ENCODE data around the gene BMPR1A. TPM values are rescaled to one million over a fixed set of nuclear protein-coding genes. Genes with fewer than 3 reads are reported as not detected.

Gene BMPR1A
- total and polyA plus RNA-seq, 2 experiments from 2014 or later: 14.2 to 82.5 TPM

DNA sequence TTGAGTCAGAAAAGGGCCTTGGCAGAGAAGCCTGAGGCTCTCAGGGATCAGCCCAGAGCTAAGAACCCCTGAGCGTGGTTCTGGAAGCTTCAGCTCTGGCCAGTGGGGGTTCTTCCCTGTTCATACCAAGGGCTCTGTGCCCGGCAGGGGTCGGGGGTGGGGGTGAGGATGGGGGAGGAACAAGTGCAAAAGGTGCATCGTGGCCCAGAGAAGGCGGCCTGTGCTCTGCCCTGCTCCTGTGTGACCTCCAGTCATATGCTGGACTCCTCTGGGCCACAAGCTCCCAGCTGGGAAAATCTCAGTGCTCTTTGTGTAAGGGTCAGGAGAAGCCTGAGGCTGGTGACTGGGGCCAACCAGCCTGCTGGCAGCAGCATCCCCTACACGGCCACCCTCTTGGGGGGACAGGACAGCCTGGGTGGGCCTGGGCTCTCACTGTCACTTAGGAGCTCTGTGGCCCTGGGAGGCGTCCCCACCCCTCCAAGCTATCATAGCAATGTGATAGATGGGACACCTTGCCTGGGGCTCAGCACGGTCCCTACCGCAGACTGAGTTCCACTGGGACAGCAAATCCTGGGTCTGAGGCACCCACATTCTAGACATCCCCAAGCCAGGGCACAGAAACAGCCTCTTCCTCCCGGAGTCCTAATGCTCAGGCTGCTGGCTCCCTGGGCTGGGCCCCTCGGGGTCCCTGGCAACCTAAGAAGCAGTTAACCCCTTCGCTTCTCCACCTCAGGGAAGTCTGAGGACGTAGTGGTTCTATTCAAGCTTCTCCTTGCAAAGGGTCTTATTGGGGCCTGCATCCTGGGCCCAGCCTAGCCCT, 198.5 kb downstream of the BMPR1A start:
- H3K4me1 Mint-ChIP-seq: peaks cover 59% of the 10 kb centered on the region

More for the DNA sequence above, 198.5 kb downstream of the BMPR1A start:
- Histone ChIP-seq H3K4me3 (peak overlapping the region; percentile 42), H3K4me2 (peak overlapping the region; percentile 78), H3K36me3 (ENCODE audit: insufficient read depth) (peaks cover 14% of the 10 kb centered on the region; the same call in 1 of the 2 replicates), H2AFZ (peak overlapping the region; percentile 28; the same call in 1 of the 2 replicates), H3K79me2 (replicated peaks; ENCODE audit: insufficient read depth) (no peaks in the 10 kb centered on the region), H3K27me3 (ENCODE audit: insufficient read depth) (no peaks in the 10 kb centered on the region), H3F3A (replicated peaks; ENCODE audit: low read depth) (peaks cover 15% of the 10 kb centered on the region), H3K4me1 (ENCODE audit: insufficient read depth) (peaks cover 66% of the 10 kb centered on the region), H4K20me1 (replicated peaks; ENCODE audit: insufficient read depth) (no peaks in the 10 kb centered on the region), H3K9me2 (ENCODE audit: insufficient read depth) (no peaks in the 10 kb centered on the region), H3K27ac (ENCODE audit: low read depth) (peak overlapping the region; percentile 96)
- ATAC-seq (peak; percentile 8), DNase-seq (ENCODE audit: low spot score) (no peak)
- peaks cover 38% of the 10 kb centered on the region for H3K9me3 Mint-ChIP-seq
- TF ChIP-seq JUNB (IDR thresholded peaks at IDR 0.05; ENCODE audit: unreplicated experiment) (no peak), EZH2phosphoT487 (IDR thresholded peaks at IDR 0.05; ENCODE audit: unreplicated experiment) (no peak), STAT1 (IDR thresholded peaks at IDR 0.05; ENCODE audit: unreplicated experiment) (no peak), ZNF331 (CRISPR knock-in tag; IDR thresholded peaks at IDR 0.05; ENCODE audit: low read depth) (no peak), NANOG (IDR thresholded peaks at IDR 0.05; ENCODE audit: borderline replicate concordance) (no peak), ZNF114 (CRISPR knock-in tag; IDR thresholded peaks at IDR 0.05) (no peak), POLR2AphosphoS5 (IDR thresholded peaks at IDR 0.05; ENCODE audit: low read depth) (no peak), CTCF (conservative IDR thresholded peaks at IDR 0.05; ENCODE audit: low read depth in 2 of 2) (no peak), EZH2 (IDR thresholded peaks at IDR 0.05; ENCODE audit: low read depth, unreplicated experiment) (no peak), CREB1 (CRISPR knock-in tag; IDR thresholded peaks at IDR 0.05; ENCODE audit: low read depth) (no peak)
- TF ChIP-seq, protein P1, sequence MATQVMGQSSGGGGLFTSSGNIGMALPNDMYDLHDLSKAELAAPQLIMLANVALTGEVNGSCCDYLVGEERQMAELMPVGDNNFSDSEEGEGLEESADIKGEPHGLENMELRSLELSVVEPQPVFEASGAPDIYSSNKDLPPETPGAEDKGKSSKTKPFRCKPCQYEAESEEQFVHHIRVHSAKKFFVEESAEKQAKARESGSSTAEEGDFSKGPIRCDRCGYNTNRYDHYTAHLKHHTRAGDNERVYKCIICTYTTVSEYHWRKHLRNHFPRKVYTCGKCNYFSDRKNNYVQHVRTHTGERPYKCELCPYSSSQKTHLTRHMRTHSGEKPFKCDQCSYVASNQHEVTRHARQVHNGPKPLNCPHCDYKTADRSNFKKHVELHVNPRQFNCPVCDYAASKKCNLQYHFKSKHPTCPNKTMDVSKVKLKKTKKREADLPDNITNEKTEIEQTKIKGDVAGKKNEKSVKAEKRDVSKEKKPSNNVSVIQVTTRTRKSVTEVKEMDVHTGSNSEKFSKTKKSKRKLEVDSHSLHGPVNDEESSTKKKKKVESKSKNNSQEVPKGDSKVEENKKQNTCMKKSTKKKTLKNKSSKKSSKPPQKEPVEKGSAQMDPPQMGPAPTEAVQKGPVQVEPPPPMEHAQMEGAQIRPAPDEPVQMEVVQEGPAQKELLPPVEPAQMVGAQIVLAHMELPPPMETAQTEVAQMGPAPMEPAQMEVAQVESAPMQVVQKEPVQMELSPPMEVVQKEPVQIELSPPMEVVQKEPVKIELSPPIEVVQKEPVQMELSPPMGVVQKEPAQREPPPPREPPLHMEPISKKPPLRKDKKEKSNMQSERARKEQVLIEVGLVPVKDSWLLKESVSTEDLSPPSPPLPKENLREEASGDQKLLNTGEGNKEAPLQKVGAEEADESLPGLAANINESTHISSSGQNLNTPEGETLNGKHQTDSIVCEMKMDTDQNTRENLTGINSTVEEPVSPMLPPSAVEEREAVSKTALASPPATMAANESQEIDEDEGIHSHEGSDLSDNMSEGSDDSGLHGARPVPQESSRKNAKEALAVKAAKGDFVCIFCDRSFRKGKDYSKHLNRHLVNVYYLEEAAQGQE (IDR thresholded peaks at IDR 0.05; ENCODE audit: unreplicated experiment): no peak
- TF ChIP-seq, protein P2, sequence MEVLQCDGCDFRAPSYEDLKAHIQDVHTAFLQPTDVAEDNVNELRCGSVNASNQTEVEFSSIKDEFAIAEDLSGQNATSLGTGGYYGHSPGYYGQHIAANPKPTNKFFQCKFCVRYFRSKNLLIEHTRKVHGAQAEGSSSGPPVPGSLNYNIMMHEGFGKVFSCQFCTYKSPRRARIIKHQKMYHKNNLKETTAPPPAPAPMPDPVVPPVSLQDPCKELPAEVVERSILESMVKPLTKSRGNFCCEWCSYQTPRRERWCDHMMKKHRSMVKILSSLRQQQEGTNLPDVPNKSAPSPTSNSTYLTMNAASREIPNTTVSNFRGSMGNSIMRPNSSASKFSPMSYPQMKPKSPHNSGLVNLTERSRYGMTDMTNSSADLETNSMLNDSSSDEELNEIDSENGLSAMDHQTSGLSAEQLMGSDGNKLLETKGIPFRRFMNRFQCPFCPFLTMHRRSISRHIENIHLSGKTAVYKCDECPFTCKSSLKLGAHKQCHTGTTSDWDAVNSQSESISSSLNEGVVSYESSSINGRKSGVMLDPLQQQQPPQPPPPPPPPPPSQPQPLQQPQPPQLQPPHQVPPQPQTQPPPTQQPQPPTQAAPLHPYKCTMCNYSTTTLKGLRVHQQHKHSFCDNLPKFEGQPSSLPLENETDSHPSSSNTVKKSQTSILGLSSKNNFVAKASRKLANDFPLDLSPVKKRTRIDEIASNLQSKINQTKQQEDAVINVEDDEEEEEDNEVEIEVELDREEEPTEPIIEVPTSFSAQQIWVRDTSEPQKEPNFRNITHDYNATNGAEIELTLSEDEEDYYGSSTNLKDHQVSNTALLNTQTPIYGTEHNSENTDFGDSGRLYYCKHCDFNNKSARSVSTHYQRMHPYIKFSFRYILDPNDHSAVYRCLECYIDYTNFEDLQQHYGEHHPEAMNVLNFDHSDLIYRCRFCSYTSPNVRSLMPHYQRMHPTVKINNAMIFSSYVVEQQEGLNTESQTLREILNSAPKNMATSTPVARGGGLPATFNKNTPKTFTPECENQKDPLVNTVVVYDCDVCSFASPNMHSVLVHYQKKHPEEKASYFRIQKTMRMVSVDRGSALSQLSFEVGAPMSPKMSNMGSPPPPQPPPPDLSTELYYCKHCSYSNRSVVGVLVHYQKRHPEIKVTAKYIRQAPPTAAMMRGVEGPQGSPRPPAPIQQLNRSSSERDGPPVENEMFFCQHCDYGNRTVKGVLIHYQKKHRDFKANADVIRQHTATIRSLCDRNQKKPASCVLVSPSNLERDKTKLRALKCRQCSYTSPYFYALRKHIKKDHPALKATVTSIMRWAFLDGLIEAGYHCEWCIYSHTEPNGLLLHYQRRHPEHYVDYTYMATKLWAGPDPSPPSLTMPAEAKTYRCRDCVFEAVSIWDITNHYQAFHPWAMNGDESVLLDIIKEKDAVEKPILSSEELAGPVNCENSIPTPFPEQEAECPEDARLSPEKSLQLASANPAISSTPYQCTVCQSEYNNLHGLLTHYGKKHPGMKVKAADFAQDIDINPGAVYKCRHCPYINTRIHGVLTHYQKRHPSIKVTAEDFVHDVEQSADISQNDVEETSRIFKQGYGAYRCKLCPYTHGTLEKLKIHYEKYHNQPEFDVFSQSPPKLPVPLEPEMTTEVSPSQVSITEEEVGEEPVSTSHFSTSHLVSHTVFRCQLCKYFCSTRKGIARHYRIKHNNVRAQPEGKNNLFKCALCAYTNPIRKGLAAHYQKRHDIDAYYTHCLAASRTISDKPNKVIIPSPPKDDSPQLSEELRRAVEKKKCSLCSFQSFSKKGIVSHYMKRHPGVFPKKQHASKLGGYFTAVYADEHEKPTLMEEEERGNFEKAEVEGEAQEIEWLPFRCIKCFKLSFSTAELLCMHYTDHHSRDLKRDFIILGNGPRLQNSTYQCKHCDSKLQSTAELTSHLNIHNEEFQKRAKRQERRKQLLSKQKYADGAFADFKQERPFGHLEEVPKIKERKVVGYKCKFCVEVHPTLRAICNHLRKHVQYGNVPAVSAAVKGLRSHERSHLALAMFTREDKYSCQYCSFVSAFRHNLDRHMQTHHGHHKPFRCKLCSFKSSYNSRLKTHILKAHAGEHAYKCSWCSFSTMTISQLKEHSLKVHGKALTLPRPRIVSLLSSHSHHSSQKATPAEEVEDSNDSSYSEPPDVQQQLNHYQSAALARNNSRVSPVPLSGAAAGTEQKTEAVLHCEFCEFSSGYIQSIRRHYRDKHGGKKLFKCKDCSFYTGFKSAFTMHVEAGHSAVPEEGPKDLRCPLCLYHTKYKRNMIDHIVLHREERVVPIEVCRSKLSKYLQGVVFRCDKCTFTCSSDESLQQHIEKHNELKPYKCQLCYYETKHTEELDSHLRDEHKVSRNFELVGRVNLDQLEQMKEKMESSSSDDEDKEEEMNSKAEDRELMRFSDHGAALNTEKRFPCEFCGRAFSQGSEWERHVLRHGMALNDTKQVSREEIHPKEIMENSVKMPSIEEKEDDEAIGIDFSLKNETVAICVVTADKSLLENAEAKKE (CRISPR knock-in tag; IDR thresholded peaks at IDR 0.05): no peak
- peak overlapping the region; percentile 54; the same call in 2 of the 3 replicates for H3K4me3 Mint-ChIP-seq
- H3K36me3 Mint-ChIP-seq (ENCODE audit: low read depth): peaks cover 39% of the 10 kb centered on the region
- H3K27ac Mint-ChIP-seq: peak overlapping the region; percentile 95
- H3K27me3 Mint-ChIP-seq (ENCODE audit: insufficient read depth, low read depth, poor library complexity): peaks cover 29% of the 10 kb centered on the region
